Activated T-helper 2 cell treated with anti-CD3 and anti-CD28 coated beads, Interferon-gamma antibody, Interleukin-2, Interleukin-4, amounts not matched to agents 10 μg/mL and 5 μg/mL and 100 μg/mL, durations not matched to agents 14 hours and 24 hours and 36 hours (primary cell): ENCODE measurements around the gene CUEDC1. TPM values are rescaled to one million over a fixed set of nuclear protein-coding genes. Genes with fewer than 3 reads are reported as not detected.
A peak's percentile ranks its signal among the peaks of the same experiment; 100 is the strongest.
"Not testable (repeated sequence)": the region's sequence is repeated elsewhere in the genome, so short reads cannot be mapped to it uniquely, and the experiment has no call there.

Experiments
- DNase-seq: peaks from one replicate; pipeline ENCODE4 v3.0.0; 2021; ENCODE audit warnings: low spot score
- H3K27ac Mint-ChIP-seq: one replicate; pipeline ENCODE4 v1.8.0; 2021; ENCODE audit warnings: mixed read lengths
- H3K27me3 Mint-ChIP-seq: one replicate; pipeline ENCODE4 v1.8.0; 2021; ENCODE audit warnings: low read depth, mixed read lengths
- H3K36me3 Mint-ChIP-seq: one replicate; pipeline ENCODE4 v1.8.0; 2021; ENCODE audit warnings: low read depth, mixed read lengths
- H3K4me1 Mint-ChIP-seq: one replicate; pipeline ENCODE4 v1.8.0; 2021; ENCODE audit warnings: low read depth, mixed read lengths
- H3K4me3 Mint-ChIP-seq: one replicate; pipeline ENCODE4 v1.8.0; 2021; ENCODE audit warnings: low read depth, mild to moderate bottlenecking, moderate library complexity, mixed read lengths
- H3K9me3 Mint-ChIP-seq: one replicate; pipeline ENCODE4 v1.8.0; 2021; ENCODE audit warnings: mixed read lengths
- intact Hi-C: fragments of 100-400 bp; cut with micrococcal nuclease; formaldehyde crosslinking; loops from one replicate; pipeline ENCODE4 v1.15.1; 2023
- total RNA-seq: library from RNA; stranded (reverse); gene quantifications from 2 replicates; pipeline ENCODE4 v1.2.3, GENCODE V29; 2022

The CUEDC1 gene
- total RNA-seq, 1 donor from 2014 or later: 0.34 TPM

GRCh38 chr17:57963149-57963511 is 7.9 kb upstream of the CUEDC1 start:
- no peaks in the 10 kb centered on the region for H3K9me3 Mint-ChIP-seq
- H3K36me3 Mint-ChIP-seq: no peaks in the 10 kb centered on the region
- DNase-seq: no peak
- no peak overlapping the region for H3K27ac Mint-ChIP-seq
- intact Hi-C loops: no loop called here
- no peaks in the 10 kb centered on the region for H3K4me1 Mint-ChIP-seq
- no peak overlapping the region for H3K4me3 Mint-ChIP-seq
- H3K27me3 Mint-ChIP-seq: peaks cover 28% of the 10 kb centered on the region

GRCh38 chr17:57962279-57963148 is 7.3 kb upstream of the CUEDC1 start:
- Mint-ChIP-seq H3K27me3 (peaks cover 33% of the 10 kb centered on the region), H3K9me3 (no peaks in the 10 kb centered on the region), H3K36me3 (no peaks in the 10 kb centered on the region), H3K27ac (no peak overlapping the region), H3K4me3 (no peak overlapping the region), H3K4me1 (peaks cover 1% of the 10 kb centered on the region)
- no peak for DNase-seq
- intact Hi-C loops: no loop called here

GRCh38 chr17:57959929-57960328 is 4.7 kb upstream of the CUEDC1 start:
- H3K9me3 Mint-ChIP-seq: no peaks in the 10 kb centered on the region
- intact Hi-C loops: no loop called here

GRCh38 chr17:57958391-57958790 is 3.2 kb upstream of the CUEDC1 start:
- H3K4me3 Mint-ChIP-seq, DNase-seq, intact Hi-C loops, H3K9me3 Mint-ChIP-seq, H3K27ac Mint-ChIP-seq, H3K36me3 Mint-ChIP-seq: not testable (repeated sequence)
- H3K27me3 Mint-ChIP-seq: peaks cover 53% of the 10 kb centered on the region
- peaks cover 17% of the 10 kb centered on the region for H3K4me1 Mint-ChIP-seq

More at GRCh38 chr17:57959929-57960328, 4.7 kb upstream of the CUEDC1 start:
- no peak for DNase-seq
- Mint-ChIP-seq H3K27ac (no peak overlapping the region), H3K4me1 (peaks cover 14% of the 10 kb centered on the region), H3K36me3 (no peaks in the 10 kb centered on the region), H3K27me3 (peaks cover 47% of the 10 kb centered on the region), H3K4me3 (no peak overlapping the region)

GRCh38 chr17:57957886-57958285 is 2.7 kb upstream of the CUEDC1 start:
- Mint-ChIP-seq H3K9me3 (no peaks in the 10 kb centered on the region), H3K27me3 (peaks cover 58% of the 10 kb centered on the region), H3K36me3 (no peaks in the 10 kb centered on the region), H3K4me3 (no peak overlapping the region), H3K27ac (no peak overlapping the region), H3K4me1 (peaks cover 17% of the 10 kb centered on the region)
- no peak for DNase-seq
- intact Hi-C loops: no loop called here

- no peak overlapping the region for H3K4me3 Mint-ChIP-seq
- intact Hi-C loops: no loop called here
Observed at GRCh38 chr17:57957120-57957850, 2.1 kb upstream of the CUEDC1 start.

GRCh38 chr17:57956291-57957119 is 1.3 kb upstream of the CUEDC1 start:
- intact Hi-C loops: no loop called here
- Mint-ChIP-seq H3K27ac (no peak overlapping the region), H3K9me3 (no peaks in the 10 kb centered on the region), H3K27me3 (peaks cover 58% of the 10 kb centered on the region), H3K4me3 (peak overlapping the region; percentile 53), H3K4me1 (peaks cover 17% of the 10 kb centered on the region), H3K36me3 (no peaks in the 10 kb centered on the region)
- DNase-seq: peak; percentile 37

More at GRCh38 chr17:57957120-57957850, 2.1 kb upstream of the CUEDC1 start:
- Mint-ChIP-seq H3K36me3 (no peaks in the 10 kb centered on the region), H3K27ac (no peak overlapping the region), H3K4me1 (peaks cover 17% of the 10 kb centered on the region), H3K27me3 (peaks cover 60% of the 10 kb centered on the region), H3K9me3 (no peaks in the 10 kb centered on the region)
- no peak for DNase-seq

- Mint-ChIP-seq H3K27ac (no peak overlapping the region), H3K4me1 (peaks cover 27% of the 10 kb centered on the region), H3K36me3 (no peaks in the 10 kb centered on the region), H3K27me3 (peaks cover 48% of the 10 kb centered on the region), H3K4me3 (peak overlapping the region; percentile 70), H3K9me3 (no peaks in the 10 kb centered on the region)
- DNase-seq: no peak
- intact Hi-C loops: no loop called here
Observed at GRCh38 chr17:57954397-57955182, 622 bp downstream of the CUEDC1 start.

- peak overlapping the region; percentile 70 for H3K4me3 Mint-ChIP-seq
- H3K9me3 Mint-ChIP-seq: no peaks in the 10 kb centered on the region
- peaks cover 41% of the 10 kb centered on the region for H3K27me3 Mint-ChIP-seq
- H3K36me3 Mint-ChIP-seq: no peaks in the 10 kb centered on the region
- no peak overlapping the region for H3K27ac Mint-ChIP-seq
- intact Hi-C loops: no loop called here
- DNase-seq: no peak
- H3K4me1 Mint-ChIP-seq: peaks cover 32% of the 10 kb centered on the region
Observed at GRCh38 chr17:57953705-57954396, 1.4 kb downstream of the CUEDC1 start.

GRCh38 chr17:57953219-57953618 is 2.0 kb downstream of the CUEDC1 start:
- peaks cover 38% of the 10 kb centered on the region for H3K4me1 Mint-ChIP-seq

GRCh38 chr17:57949649-57950048 is 5.6 kb downstream of the CUEDC1 start:
- peaks cover 33% of the 10 kb centered on the region for H3K4me1 Mint-ChIP-seq
- H3K9me3 Mint-ChIP-seq: no peaks in the 10 kb centered on the region
- intact Hi-C loops: loop anchor here (5.0 to 10.0 kb wide), 2 partner anchors 45 to 57 kb away; no protein-coding TSS in a partner anchor
- peaks cover 43% of the 10 kb centered on the region for H3K27me3 Mint-ChIP-seq
- DNase-seq: no peak
- no peaks in the 10 kb centered on the region for H3K36me3 Mint-ChIP-seq
- no peak overlapping the region for H3K27ac Mint-ChIP-seq
- H3K4me3 Mint-ChIP-seq: no peak overlapping the region

More at GRCh38 chr17:57953219-57953618, 2.0 kb downstream of the CUEDC1 start:
- Mint-ChIP-seq H3K4me3 (peak overlapping the region; percentile 34), H3K36me3 (no peaks in the 10 kb centered on the region), H3K9me3 (no peaks in the 10 kb centered on the region), H3K27me3 (peaks cover 45% of the 10 kb centered on the region), H3K27ac (no peak overlapping the region)
- DNase-seq: no peak
- intact Hi-C loops: no loop called here
